ENCODE measurements around the gene ANKRD28. TPM values are rescaled to one million over a fixed set of nuclear protein-coding genes. Genes with fewer than 3 reads are reported as not detected.

ANKRD28 gene
- total RNA-seq, 1 donor from 2014 or later: 53.6 TPM

Other genes starting within 250 kb of the ANKRD28 start
- gene HACL1, start 196.4 kb downstream of the ANKRD28 start, total RNA-seq: 20.6 and 22.6 TPM in 2 replicates
- 5.6 and 6.9 TPM in 2 replicates for gene BTD, start 196.2 kb downstream of the ANKRD28 start, total RNA-seq